Naive thymus-derived CD8-positive, alpha-beta T cell (primary cell): ENCODE measurements around the gene GGA1. TPM values are rescaled to one million over a fixed set of nuclear protein-coding genes. Genes with fewer than 3 reads are reported as not detected.
A peak's percentile ranks its signal among the peaks of the same experiment; 100 is the strongest.

ENCODE experiments used
- ATAC-seq, 2 donors: fragments of 150-1000 bp; cut with Tn5 transposase in 1 of 2; sonication (Bioruptor Pico), chemical (Tn5 transposase) in 1 of 2; 1 replicate in 1 of 2; 2 replicates in 1 of 2; pipeline ENCODE4 v1.10.0; 2021; ENCODE audit warnings: mild to moderate bottlenecking in 2 of 2, moderate library complexity in 2 of 2
- POLR2A ChIA-PET: fragments of 350-600 bp; sonication (Branson Sonifier 250); formaldehyde crosslinking; loops from one replicate; lab custom pipeline; 2021; ENCODE audit warnings: antibody characterized with exemption; lab: Charles Lee
- DNase-seq, 10 donors: peaks; one replicate each; pipeline versions ENCODE4 v3.0.0 to v3.0.0-alpha.2; 2020 to 2022
- H3K27ac Mint-ChIP-seq, 10 donors: one replicate each; pipeline ENCODE4 v1.8.0; 2020 to 2022; ENCODE audit warnings: mild to moderate bottlenecking in 10 of 10, mixed read lengths in 10 of 10, moderate library complexity in 4 of 10, inconsistent platforms in 1 of 10
- H3K27me3 Mint-ChIP-seq, 5 donors: one replicate each; pipeline ENCODE4 v1.8.0; 2021 to 2022; ENCODE audit warnings: mixed read lengths in 5 of 5
- H3K36me3 Mint-ChIP-seq, 3 donors: one replicate each; pipeline ENCODE4 v1.8.0; 2020 to 2022; ENCODE audit warnings: mixed read lengths in 3 of 3, mild to moderate bottlenecking in 2 of 3, inconsistent platforms in 1 of 3
- H3K4me1 Mint-ChIP-seq, 4 donors: one replicate each; pipeline ENCODE4 v1.8.0; 2021 to 2022; ENCODE audit warnings: mixed read lengths in 4 of 4
- H3K4me3 Mint-ChIP-seq, 10 donors: one replicate each; pipeline ENCODE4 v1.8.0; 2020 to 2022; ENCODE audit warnings: mild to moderate bottlenecking in 10 of 10, mixed read lengths in 10 of 10, moderate library complexity in 6 of 10, inconsistent platforms in 1 of 10
- H3K9me3 Mint-ChIP-seq, 9 donors: one replicate each; pipeline ENCODE4 v1.8.0; 2020 to 2022; ENCODE audit warnings: mixed read lengths in 9 of 9, mild to moderate bottlenecking in 3 of 9, inconsistent platforms in 1 of 9, moderate library complexity in 1 of 9
- polyA plus RNA-seq, 3 donors: library from polyadenylated mRNA; unstranded; fragments of 300-500 nt; fragmentation: Illumina TruSeq; gene quantifications; one replicate each; pipeline ENCODE4 v1.2.3, GENCODE V29; 2021
- total RNA-seq, 8 experiments: library from RNA in 2 of 8; stranded (reverse) in 2 of 8; gene quantifications; one replicate each; pipeline ENCODE4 v1.2.3 and lab custom pipeline; 2021 to 2026

GGA1 gene
- total and polyA plus RNA-seq, 5 experiments from 2014 or later, result 20.3 to 110 (median 24.5) TPM

GRCh38 chr22:37659066-37659896, 50.6 kb downstream of the GGA1 start:
- Mint-ChIP-seq H3K27ac (peak overlapping the region; percentile 28 to 80 (median 72)), H3K9me3 (no peaks in the 10 kb centered on the region), H3K27me3 (no peaks in the 10 kb centered on the region), H3K36me3 (peaks cover 0 to 18% (median 2%) of the 10 kb centered on the region in 3 donors), H3K4me1 (peaks cover 21 to 47% (median 42%) of the 10 kb centered on the region in 4 donors), H3K4me3 (peak overlapping the region; percentile 72 to 86 (median 80))
- no peak for ATAC-seq
- peak in 1 of 10 donors; percentile 11 for DNase-seq
- POLR2A ChIA-PET, result interaction anchor here (1.0 to 66.7 kb wide), 4 partner anchors 4 to 148 kb away, joined by 3 to 2283 read pairs (median 1144); partner anchors contain the start of genes GCAT, GGA1, LGALS1 and NOL12

GRCh38 chr22:37659897-37660708, 51.5 kb downstream of the GGA1 start:
- Mint-ChIP-seq H3K9me3 (no peaks in the 10 kb centered on the region), H3K4me3 (peak overlapping the region; percentile 72 to 86 (median 80)), H3K4me1 (peaks cover 21 to 47% (median 42%) of the 10 kb centered on the region in 4 donors), H3K27me3 (no peaks in the 10 kb centered on the region), H3K36me3 (peaks cover 0 to 13% (median 2%) of the 10 kb centered on the region in 3 donors), H3K27ac (peak overlapping the region; percentile 28 to 81 (median 72))
- POLR2A ChIA-PET, result interaction anchor here (1.0 to 66.7 kb wide), 3 partner anchors 3 to 87 kb away, joined by 4 to 2283 read pairs (median 2283); partner anchors contain the start of genes GGA1, LGALS1, NOL12 and PDXP
- DNase-seq, result no peak
- ATAC-seq, result no peak

- POLR2A ChIA-PET, result interaction anchor here (64.1 to 66.7 kb wide), 2 partner anchors 3 to 27 kb away, joined by 2283 read pairs; partner anchors contain the start of genes GGA1, LGALS1, NOL12 and PDXP
- no peaks in the 10 kb centered on the region for H3K9me3 Mint-ChIP-seq
- no peaks in the 10 kb centered on the region for H3K27me3 Mint-ChIP-seq
- peak overlapping the region in 5 of 10 donors; percentile 46 to 87 (median 72) for H3K27ac Mint-ChIP-seq
- DNase-seq (no peak), ATAC-seq (no peak)
- H3K36me3 Mint-ChIP-seq, result peaks cover 0 to 15% (median 2%) of the 10 kb centered on the region in 3 donors
- H3K4me1 Mint-ChIP-seq, result peaks cover 21 to 47% (median 42%) of the 10 kb centered on the region in 4 donors
- peak overlapping the region in 7 of 10 donors; percentile 6 to 84 (median 74) for H3K4me3 Mint-ChIP-seq
Observed at GRCh38 chr22:37660709-37661045, 52.0 kb downstream of the GGA1 start.

GRCh38 chr22:37661160-37661924, 52.7 kb downstream of the GGA1 start:
- H3K4me3 Mint-ChIP-seq, result peak overlapping the region in 7 of 10 donors; percentile 30 to 84 (median 57)
- ATAC-seq (no peak), DNase-seq (peak in 5 of 10 donors; percentile 45 to 78 (median 58))
- H3K27me3 Mint-ChIP-seq, result no peaks in the 10 kb centered on the region
- peaks cover 21 to 46% (median 42%) of the 10 kb centered on the region in 4 donors for H3K4me1 Mint-ChIP-seq
- POLR2A ChIA-PET, result interaction anchor here (64.1 to 66.7 kb wide), 2 partner anchors 2 to 28 kb away, joined by 2283 read pairs; partner anchors contain the start of genes GGA1, LGALS1, NOL12 and PDXP
- H3K9me3 Mint-ChIP-seq, result no peaks in the 10 kb centered on the region
- H3K27ac Mint-ChIP-seq, result peak overlapping the region in 7 of 10 donors; percentile 9 to 87 (median 46)
- peaks cover 0 to 10% (median 2%) of the 10 kb centered on the region in 3 donors for H3K36me3 Mint-ChIP-seq

GRCh38 chr22:37662039-37662438, 53.4 kb downstream of the GGA1 start:
- POLR2A ChIA-PET, result interaction anchor here (64.1 to 66.7 kb wide), 2 partner anchors 1 to 29 kb away, joined by 2283 read pairs; partner anchors contain the start of genes GGA1, LGALS1, NOL12 and PDXP
- Mint-ChIP-seq H3K4me3 (peak overlapping the region in 1 of 10 donors; percentile 57), H3K9me3 (no peaks in the 10 kb centered on the region), H3K36me3 (peaks cover 0 to 10% (median 2%) of the 10 kb centered on the region in 3 donors), H3K27ac (peak overlapping the region in 3 of 10 donors; percentile 15 to 82 (median 53)), H3K4me1 (peaks cover 19 to 45% (median 41%) of the 10 kb centered on the region in 4 donors), H3K27me3 (no peaks in the 10 kb centered on the region)
- DNase-seq, result no peak
- no peak for ATAC-seq

GRCh38 chr22:37663521-37664140, 55.0 kb downstream of the GGA1 start:
- Mint-ChIP-seq H3K4me3 (no peak overlapping the region), H3K27ac (peak overlapping the region in 1 of 10 donors; percentile 27), H3K36me3 (peaks cover 0 to 10% (median 2%) of the 10 kb centered on the region in 3 donors), H3K4me1 (peaks cover 13 to 34% (median 31%) of the 10 kb centered on the region in 4 donors), H3K27me3 (no peaks in the 10 kb centered on the region), H3K9me3 (no peaks in the 10 kb centered on the region)
- ATAC-seq, result no peak
- no peak for DNase-seq
- POLR2A ChIA-PET, result interaction anchor here (0.6 to 66.7 kb wide), 3 partner anchors 0 to 77 kb away, joined by 7 to 2283 read pairs (median 2283); partner anchors contain the start of genes GGA1, LGALS1, NOL12 and PDXP

- Mint-ChIP-seq H3K27me3 (no peaks in the 10 kb centered on the region), H3K27ac (no peak overlapping the region)
- POLR2A ChIA-PET, result interaction anchor here (64.1 to 66.7 kb wide), 2 partner anchors 1 to 31 kb away, joined by 2283 read pairs; partner anchors contain the start of genes GGA1, LGALS1, NOL12 and PDXP
Observed at GRCh38 chr22:37664249-37665101, 55.8 kb downstream of the GGA1 start.

GRCh38 chr22:37665487-37665886, 56.9 kb downstream of the GGA1 start:
- Mint-ChIP-seq H3K27me3 (no peaks in the 10 kb centered on the region), H3K36me3 (peaks cover 0 to 10% (median 2%) of the 10 kb centered on the region in 3 donors)
- POLR2A ChIA-PET, result interaction anchor here (1.6 to 66.7 kb wide), 3 partner anchors 2 to 32 kb away, joined by 6 to 2283 read pairs (median 2283); partner anchors contain the start of genes GGA1, LGALS1, NOL12 and PDXP

More at GRCh38 chr22:37664249-37665101, 55.8 kb downstream of the GGA1 start:
- Mint-ChIP-seq H3K36me3 (peaks cover 0 to 10% (median 2%) of the 10 kb centered on the region in 3 donors), H3K4me3 (no peak overlapping the region), H3K9me3 (no peaks in the 10 kb centered on the region), H3K4me1 (peaks cover 13 to 30% (median 28%) of the 10 kb centered on the region in 4 donors)
- ATAC-seq (no peak), DNase-seq (no peak)

GRCh38 chr22:37669586-37669985, 61.0 kb downstream of the GGA1 start:
- Mint-ChIP-seq H3K27me3 (no peaks in the 10 kb centered on the region), H3K4me3 (no peak overlapping the region), H3K27ac (peak overlapping the region in 3 of 10 donors; percentile 7 to 73 (median 37)), H3K9me3 (no peaks in the 10 kb centered on the region), H3K4me1 (peaks cover 14 to 40% (median 35%) of the 10 kb centered on the region in 4 donors), H3K36me3 (peaks cover 0 to 7% (median 2%) of the 10 kb centered on the region in 3 donors)
- DNase-seq (no peak), ATAC-seq (no peak)
- POLR2A ChIA-PET, result interaction anchor here (0.6 to 66.7 kb wide), 5 partner anchors 14 to 364 kb away, joined by 3 to 2283 read pairs (median 4); partner anchors contain the start of genes GGA1, NOL12, PDXP and SH3BP1

More at GRCh38 chr22:37665487-37665886, 56.9 kb downstream of the GGA1 start:
- Mint-ChIP-seq H3K27ac (no peak overlapping the region), H3K4me1 (peaks cover 6 to 22% (median 19%) of the 10 kb centered on the region in 4 donors), H3K4me3 (no peak overlapping the region), H3K9me3 (no peaks in the 10 kb centered on the region)
- DNase-seq, result no peak
- ATAC-seq, result no peak
